HT1080 (cell line): ENCODE measurements around the gene PLIN1. TPM values are rescaled to one million over a fixed set of nuclear protein-coding genes. Genes with fewer than 3 reads are reported as not detected.
A peak's percentile ranks its signal among the peaks of the same experiment; 100 is the strongest.
"Not testable (repeated sequence)": the region's sequence is repeated elsewhere in the genome, so short reads cannot be mapped to it uniquely, and the experiment has no call there.

Source experiments
- DNase-seq: peaks from one replicate; pipeline ENCODE4 v3.0.0-alpha.2; 2015; ENCODE audit warnings: low read depth
- polyA plus RNA-seq, 2 experiments: library from polyadenylated mRNA; depleted of rRNA; stranded (reverse); fragments of >200 nt; gene quantifications; 2 replicates each; pipeline ENCODE4 v1.2.3, GENCODE V29; 2015
- total RNA-seq: library from RNA; depleted of rRNA; stranded (reverse); fragments of >200 nt; shearing (Covaris generic); gene quantifications from 2 replicates; pipeline ENCODE4 v1.2.3, GENCODE V29; 2014; rRNA removed

PLIN1 gene, protein sequence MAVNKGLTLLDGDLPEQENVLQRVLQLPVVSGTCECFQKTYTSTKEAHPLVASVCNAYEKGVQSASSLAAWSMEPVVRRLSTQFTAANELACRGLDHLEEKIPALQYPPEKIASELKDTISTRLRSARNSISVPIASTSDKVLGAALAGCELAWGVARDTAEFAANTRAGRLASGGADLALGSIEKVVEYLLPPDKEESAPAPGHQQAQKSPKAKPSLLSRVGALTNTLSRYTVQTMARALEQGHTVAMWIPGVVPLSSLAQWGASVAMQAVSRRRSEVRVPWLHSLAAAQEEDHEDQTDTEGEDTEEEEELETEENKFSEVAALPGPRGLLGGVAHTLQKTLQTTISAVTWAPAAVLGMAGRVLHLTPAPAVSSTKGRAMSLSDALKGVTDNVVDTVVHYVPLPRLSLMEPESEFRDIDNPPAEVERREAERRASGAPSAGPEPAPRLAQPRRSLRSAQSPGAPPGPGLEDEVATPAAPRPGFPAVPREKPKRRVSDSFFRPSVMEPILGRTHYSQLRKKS
- 0.03 TPM in 1 of 2 replicates, not detected in the other for total RNA-seq
- polyA plus RNA-seq (2015; cell fraction: cytosol; rRNA removed): not detected in 2 replicates
- polyA plus RNA-seq (2015; cell fraction: nucleus; rRNA removed): 0.04 and 0.34 TPM in 2 replicates

DNA sequence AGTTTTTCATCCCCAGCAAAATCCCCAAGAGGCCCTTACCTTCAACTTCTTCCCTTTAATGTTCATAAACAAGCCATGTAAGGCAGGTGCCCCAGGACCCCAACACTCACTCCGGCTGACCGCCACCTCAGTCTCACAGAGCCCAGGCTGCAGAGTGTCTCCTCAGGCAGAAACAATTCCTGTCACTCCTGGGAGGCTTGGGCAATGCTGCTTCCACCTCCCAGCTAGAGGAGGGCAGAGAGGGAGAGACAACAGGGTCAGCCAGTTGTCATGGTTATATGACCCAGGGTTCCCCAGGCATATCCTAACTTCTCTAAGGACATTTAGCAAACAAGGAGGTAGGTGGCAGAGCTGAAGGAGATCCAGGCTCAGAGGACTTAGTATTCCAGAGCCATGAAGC lies at the start of gene PLIN1:
PLIN1 (minus strand) TSS at position 156 of the 400 bp plus-strand sequence. CDS start 1,878 bp downstream, outside the sequence.
- no peak for DNase-seq

DNA sequence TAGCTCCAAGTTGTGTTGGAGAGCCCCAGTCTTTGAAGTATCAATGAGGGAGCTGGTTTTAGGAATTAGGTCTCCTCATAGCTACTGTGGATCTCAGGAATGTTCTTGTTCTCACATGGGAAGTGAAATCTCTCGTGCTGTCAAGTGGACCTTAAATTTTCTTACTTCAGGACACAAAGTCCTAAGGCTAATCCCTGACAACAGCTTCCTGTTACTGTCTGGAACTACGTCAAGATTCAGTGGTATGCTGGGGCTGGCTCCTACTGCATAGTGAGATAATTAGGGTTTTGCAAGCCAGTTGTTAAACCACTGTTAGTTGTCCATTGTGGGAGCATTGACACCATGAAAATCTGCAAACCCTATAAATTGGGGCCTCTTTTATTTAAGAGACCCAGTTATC lies 49.1 kb upstream of the PLIN1 start:
- DNase-seq: no peak

DNA sequence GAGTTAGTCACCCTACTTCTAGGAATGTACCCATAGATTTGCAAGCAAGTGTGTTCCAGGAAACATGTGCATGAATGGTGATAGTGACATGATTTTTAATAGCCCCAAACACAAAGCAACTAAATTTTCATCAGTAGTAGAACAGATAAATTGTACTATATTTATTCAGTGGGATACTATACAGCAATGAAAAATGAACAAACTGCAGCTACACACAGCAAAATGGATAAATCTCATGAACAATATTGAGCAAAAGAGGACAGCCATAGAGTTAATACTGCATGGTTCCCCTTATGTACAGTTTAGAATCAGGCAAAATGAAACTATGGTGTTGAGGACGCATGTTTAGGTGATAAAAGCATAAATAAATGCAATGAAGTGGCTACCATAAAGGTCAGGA lies 45.9 kb upstream of the PLIN1 start:
- no peak for DNase-seq

DNA sequence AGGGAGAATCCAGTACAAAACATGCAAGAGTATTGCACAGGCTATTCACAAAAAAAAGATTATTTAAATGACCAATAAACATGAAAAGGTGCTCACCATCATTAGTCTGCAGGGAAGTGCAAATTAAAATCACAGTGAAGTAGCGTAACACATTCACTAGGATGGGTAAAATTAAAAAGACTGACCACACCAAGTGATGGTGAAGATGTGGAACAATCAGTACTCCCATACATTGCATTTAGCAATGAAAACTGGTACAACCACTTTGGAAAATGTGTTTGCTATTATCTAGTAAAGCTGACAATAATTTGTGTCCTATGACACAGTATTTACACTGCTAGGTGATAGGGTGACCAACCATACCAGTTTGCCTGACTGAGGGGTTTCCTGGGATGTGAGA lies 45.5 kb upstream of the PLIN1 start:
- no peak for DNase-seq

DNA sequence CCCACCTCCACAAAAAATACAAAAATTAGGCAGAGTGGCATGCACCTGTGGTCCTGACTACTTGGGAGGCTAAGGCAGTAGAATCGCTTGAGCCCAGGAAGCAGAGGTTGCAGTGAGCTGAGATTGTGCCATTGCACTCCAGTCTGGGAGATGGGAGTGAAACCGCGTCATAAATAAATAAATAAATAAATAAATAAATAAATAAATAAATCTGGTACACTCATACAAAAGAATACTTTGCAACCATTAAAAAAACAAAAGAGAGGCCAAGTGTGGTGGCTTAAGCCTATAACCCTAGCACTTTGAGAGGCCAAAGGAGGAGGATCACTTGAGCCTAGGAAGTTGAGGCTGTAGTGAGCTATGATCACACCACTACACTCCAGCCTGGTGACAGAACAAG lies 43.9 kb upstream of the PLIN1 start:
- DNase-seq: no peak

DNA sequence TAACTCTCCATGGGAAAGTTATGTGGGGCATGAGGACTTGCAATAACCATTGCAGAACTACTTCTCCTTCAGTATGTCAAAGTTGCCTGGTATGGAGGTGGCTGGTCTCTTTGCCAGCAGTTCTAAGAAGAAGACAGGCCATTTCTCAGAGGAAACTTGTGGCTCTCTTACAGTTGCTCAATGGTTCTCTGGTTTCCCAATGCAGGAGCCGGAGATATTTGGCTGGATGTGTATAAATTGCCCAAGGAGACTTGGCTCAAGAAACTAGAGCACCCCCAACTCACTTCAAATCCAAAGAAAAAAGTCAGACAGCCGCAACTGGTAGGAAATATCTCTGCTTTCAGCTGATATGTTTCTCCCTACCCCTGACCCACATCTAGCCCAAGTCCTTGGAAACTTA lies 35.6 kb upstream of the PLIN1 start:
- DNase-seq: no peak

DNA sequence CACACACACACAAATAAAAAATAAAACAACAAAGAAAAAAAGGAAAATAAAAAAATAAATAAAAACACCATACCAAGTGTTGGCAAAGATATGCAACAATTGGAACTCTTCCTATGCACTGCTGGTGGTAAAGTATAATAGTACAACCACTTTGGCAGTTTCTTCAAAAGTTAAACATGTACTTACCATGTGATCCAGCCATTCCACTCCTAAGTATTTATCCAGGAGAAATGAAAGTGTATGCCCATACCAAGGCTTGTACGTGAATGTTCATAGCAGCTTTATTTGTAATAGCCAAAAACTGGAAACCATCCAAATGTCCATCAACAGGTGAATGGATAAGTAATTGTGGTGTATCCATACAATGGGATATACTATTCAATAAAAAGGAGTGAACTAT lies 28.4 kb upstream of the PLIN1 start:
- DNase-seq: no peak

DNA sequence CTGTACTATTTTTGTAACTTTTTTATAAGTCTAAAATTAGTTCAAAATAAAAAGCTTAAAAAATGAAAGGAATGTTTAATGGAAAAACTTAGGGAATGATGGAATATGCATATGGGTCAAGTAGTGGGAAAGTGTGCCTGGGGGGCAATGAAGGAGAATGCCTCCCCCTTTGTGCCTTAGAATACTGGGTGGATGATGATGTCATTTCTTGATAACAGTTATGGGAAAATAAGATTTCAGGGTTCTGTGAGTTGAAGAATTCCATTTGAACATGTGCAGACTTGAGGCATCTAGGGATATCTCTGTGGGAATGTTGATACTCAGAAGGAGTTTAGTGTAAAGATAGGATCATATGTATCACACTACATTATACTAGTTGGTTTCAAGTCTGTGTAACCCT lies 25.2 kb upstream of the PLIN1 start:
- DNase-seq: no peak

DNA sequence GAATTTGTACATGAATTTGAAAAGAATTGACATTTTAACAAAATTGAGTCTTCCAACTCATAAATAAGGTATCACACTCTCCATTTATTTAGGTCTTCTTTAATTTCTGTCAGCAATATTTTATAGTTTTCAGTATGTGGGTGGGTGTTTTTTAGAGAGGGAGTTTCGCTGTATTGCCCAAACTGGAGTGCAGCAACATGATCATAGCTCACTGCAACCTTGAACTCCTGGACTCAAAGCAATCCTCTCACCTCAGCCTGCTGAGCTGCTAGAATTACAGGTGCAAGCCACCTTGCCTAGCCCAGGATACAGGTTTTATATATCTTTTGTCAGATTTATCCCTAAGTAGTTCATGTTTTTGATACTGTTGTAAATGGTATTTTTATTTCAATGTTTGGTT lies 16.0 kb upstream of the PLIN1 start:
- no peak for DNase-seq

DNA sequence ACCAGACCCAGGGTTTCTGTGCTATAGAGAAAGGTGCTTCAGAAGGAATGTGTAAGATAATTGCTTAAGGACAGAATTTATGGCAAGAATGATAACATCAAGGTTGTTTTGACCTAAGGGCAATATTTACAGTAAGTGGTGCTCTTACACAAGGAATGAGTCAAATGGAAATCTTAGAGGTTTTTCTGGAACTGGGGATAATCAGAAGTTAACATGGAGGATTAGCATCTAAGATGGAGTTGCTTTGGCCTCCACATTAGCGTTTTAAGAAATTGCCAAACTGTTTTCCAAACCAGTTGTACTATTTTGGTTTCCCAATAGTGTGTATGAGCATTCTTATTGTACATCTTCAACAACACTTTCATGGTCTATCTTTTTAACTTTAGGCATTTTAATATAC lies 14.5 kb upstream of the PLIN1 start:
- DNase-seq: no peak

DNA sequence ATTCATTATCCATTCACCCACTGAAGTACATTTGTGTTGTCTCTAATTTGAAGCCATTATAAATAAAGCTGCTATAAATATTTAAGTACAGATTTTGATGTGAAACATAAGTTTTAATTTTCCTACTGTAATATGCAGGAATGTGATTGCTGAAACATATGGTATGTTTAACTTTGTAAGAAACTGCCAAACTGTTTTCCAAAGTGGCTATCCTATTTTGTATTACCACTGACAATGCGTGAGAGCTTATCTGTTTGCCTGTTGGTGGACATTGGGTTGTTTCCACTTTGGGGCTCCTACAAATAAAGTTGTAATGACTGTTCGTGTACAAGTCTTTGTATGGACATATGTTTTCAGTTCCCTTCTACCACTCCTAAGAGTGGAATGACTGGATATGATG lies 13.9 kb upstream of the PLIN1 start:
- DNase-seq: no peak

DNA sequence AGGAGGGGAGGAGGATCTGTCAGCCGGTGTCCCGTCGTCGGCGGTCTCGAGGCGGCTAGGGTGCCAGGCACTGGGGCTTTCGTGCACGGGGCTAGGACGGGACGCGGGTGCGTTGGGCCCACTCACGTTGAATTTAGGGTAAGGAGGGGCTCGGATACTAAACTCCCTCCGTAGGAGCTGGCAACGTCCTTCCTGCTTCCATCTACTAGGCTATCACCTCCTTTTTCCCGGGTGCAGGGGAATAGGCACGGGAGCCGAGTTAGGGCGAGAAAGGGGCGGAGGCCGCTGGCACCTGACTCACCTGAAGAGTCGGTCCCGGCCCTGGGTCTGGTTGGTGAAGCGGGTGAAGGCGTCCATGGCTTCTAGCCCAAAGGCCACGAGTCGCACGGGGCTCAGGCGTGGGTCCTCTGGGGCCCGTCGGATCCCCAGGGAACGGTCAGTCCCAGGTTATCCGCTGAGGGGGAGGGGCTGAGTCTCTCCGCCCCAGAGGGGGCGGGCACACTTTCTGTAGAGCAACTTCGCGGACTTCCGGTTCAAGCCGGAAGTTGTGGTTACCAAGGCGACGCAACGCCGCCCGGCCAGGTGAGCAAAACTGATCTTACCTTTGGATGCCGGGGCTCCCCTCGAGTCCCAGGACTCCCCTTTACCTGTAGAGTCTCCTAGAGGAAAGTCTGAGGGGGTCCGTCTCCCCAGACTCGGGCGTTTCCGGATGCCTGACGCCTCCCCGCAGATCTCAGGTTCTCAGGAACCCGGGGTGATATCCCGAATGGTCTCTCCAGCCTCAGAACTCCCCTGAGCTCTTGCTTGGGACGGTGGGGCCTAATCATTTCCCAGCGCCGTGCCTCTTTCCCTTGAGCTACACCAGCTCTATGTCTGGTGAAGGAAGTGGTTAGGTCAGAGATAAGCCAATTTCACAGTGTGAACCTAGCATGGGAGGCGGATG lies 11.4 kb upstream of the PLIN1 start, which contains the start of the genes PEX11A and WDR93:
PEX11A (minus strand) TSS at position 479 of the 943 bp plus-strand sequence; CDS start at position 357, 122 bp downstream.
WDR93 (plus strand) TSS at position 536 of the 943 bp plus-strand sequence. CDS start 10,936 bp downstream, outside the sequence.
- DNase-seq: peak; percentile 61

DNA sequence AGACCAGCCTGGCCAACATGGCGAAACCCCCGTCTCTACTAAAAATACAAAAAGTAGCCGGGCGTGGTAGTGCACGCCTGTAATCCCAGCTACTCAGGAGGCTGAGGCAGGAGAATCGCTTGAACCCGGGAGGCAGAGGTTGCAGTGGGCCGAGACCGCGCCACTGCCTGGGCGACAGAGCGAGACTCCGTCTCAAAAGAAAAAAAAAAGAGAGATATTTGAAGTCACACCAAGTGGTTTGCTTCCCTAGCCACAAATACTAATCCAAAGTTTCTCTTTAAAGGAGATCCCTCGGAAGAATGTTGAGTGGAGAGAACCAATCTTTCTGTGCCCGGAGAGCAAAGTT lies 10.7 kb upstream of the PLIN1 start:
- DNase-seq: not testable (repeated sequence)

DNA sequence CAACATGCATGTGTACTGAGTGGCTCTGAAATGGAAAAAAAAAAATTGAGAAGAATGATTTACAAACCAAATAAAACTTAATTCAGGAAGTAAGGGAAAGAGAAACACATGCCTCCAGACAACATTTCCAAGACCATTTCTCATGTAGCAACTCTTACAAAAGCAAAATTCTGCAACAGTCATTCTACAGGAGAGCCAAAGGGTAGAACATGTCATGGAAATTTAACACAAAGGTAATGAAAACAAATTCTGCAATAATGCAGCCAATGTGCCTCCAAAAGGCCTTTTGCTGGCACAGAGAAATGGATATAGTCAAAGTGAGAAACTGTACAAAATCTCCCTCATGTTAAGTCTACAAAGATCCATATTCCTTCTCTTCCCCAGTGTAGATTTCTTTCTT lies 7.4 kb upstream of the PLIN1 start:
- no peak for DNase-seq

DNA sequence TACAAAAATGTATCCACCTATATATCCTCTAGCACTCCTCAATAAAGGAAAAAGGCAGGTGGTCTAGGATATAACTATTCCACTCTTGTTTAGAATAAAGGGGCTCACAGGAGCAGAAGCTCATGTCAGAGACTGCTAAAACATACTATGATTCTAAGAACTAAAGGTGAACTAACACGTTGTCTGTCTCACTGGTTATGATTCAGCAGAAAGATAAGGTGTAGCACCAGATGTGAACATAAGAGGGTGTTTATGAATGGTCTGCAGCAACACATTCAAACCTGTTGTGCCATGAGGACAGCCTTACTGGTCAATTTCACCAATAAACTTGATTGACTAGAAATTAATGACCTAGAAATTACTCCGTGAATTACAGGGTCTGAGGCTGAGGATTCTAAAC lies 6.8 kb upstream of the PLIN1 start:
- DNase-seq: no peak

DNA sequence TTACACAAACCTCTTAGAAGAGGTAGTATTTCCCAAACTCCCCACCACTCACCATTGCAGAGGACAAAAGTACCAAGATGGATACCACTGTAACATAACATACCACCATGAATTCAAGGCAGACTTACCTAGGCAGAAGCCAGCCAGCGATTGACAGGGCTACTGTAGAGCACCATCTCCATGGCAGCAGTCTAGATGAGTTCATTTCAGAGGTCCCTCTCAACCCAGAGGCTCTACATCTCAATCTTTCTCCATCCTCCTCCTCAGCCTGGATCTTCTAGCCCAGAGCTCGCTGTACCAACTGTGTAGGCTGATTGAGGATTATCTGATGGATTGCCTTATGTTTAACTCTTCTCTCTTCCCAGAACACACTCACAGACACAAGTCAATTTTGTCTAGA lies 2.0 kb upstream of the PLIN1 start:
- no peak for DNase-seq

DNA sequence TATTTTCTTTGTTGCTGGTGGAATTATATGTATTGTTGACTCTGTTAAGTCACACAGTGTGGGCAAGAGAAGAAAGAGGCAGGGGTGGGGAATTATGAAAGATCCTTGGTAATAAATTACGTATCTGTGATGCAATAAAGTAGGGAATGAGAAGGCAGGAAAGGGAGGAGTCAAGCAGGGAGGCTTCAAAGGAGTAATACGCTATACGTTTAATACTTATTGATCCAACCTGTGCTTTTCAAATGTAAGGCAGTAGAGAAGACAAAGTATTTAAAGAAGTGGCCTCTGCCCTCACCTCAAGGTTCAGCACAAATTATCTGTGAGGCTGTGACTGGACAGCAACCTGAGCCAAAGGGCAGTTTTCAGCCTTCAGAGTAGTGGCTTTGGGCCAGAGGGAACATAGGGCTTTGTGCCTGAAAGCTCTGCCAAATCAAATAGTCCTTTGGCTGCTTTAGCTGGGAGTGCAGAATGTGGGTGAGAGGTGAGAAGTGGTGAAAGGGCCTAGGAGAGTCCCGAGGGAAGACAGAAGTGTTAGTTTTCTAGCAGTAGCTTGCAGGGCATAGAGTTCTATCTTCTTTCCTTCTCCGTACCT lies 1.2 kb upstream of the PLIN1 start:
- DNase-seq: no peak

DNA sequence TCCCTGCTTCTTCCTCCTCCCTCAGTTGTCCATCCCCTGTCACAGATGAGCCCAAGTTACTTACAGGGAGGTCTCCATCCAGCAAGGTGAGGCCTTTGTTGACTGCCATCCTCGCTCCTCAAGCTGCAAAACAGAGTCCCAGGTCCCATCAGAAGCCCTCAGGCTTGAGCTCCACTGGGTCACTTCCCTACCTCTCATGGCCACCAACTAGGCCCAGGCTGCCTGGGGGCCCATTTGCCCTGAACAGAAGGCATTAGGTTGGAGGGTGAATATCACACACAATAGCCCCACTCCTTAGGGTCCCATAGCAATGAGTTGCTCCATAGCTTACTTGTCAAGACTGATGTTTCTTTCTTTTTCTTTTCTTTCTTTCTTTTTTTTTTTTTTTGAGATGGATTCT lies 1.8 kb downstream of the PLIN1 start:
- DNase-seq: no peak

DNA sequence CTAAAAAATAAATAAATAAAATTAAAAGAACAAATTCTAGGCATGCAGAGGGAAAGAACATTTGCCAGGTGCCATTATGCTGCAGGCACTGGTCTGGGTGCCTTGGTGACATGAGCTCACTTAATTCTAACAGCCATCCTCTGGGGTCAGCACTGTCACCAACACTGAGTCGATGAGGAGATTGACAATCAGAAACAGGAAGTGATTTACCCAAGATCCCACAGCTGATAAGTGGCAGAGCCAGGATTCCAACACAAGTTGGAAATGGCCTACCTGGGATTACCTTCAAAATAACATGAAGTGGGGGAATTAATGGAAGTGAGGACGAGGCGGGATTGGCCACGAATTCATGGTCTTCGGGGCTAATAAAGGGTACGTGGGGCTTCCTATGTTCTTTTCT lies 3.6 kb downstream of the PLIN1 start:
- DNase-seq: no peak

DNA sequence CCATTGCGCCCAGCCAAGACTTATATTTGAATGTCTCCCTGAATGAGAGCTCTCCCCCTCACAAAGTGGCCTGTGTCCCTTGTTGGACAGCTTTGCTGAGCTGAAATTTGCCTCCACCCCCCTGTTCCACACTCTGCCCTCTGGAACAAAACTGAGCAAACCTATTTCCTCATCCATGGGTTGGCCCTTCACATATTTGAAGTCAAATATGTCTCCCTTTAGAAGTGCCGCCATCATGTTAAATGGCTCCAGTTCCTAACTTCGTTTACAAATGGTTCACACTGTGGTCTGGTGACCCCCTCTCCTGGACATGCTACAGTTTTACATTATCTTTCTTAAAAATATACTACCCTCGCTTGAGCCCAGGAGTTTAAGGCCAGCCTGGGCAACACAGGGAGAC lies 4.6 kb downstream of the PLIN1 start:
- no peak for DNase-seq

DNA sequence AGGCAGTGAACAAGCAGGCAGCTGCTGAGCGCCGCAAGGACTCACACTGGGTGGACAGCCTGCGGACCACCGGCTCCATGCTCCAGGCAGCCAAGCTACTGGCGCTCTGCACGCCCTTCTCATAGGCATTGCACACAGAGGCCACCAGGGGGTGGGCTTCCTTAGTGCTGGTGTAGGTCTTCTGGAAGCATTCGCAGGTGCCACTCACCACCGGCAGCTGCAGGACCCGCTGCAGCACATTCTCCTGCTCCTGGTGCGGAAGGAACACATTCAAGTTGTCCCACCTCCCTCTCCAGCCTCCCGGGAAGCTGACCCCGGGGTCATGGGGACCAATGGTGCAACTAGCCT lies 6.0 kb downstream of the PLIN1 start:
- DNase-seq: peak; percentile 20
